Large intestine (tissue), 3 donors: ENCODE results near the gene SRGAP1. TPM values are rescaled to one million over a fixed set of nuclear protein-coding genes. Genes with fewer than 3 reads are reported as not detected.

Source experiments
- DNase-seq, 2 donors: peaks; one replicate each; pipeline versions ENCODE4 v3.0.0 to v3.0.0-alpha.2; 2013
- H3K27ac ChIP-seq: one replicate; pipeline ENCODE4 v1.5.1; 2013; ENCODE audit warnings: low read length
- H3K27me3 ChIP-seq: 2 replicates; pipeline ENCODE4 v1.6.1; 2013; ENCODE audit warnings: low read length; ENCODE audit not compliant: control insufficient read depth, insufficient read depth
- H3K36me3 ChIP-seq: 2 replicates; pipeline ENCODE4 v1.6.1; 2013; ENCODE audit warnings: low read length; ENCODE audit not compliant: control insufficient read depth, insufficient read depth
- H3K4me1 ChIP-seq: one replicate; pipeline ENCODE4 v1.6.1; 2013; ENCODE audit warnings: low read length; ENCODE audit not compliant: control insufficient read depth, insufficient read depth
- H3K4me3 ChIP-seq: one replicate; pipeline ENCODE4 v1.5.1; 2013; ENCODE audit warnings: low read length
- H3K9me3 ChIP-seq: one replicate; pipeline ENCODE4 v1.6.1; 2013; ENCODE audit warnings: mild to moderate bottlenecking, low read depth, low read length, moderate library complexity; ENCODE audit not compliant: control insufficient read depth
- WGBS: methylation state at CpG from one replicate; pipeline ENCODE4 v1.1.5; 2013; ENCODE audit warnings: low lambda C conversion rate; ENCODE audit not compliant: insufficient coverage; 5-methylcytosine and 5-hydroxymethylcytosine counted together
- polyA plus RNA-seq: library from polyadenylated mRNA; unstranded; fragments of 120-200 nt; gene quantifications from one replicate; pipeline ENCODE4 v1.2.1, GENCODE V29; 2013

The SRGAP1 gene
- polyA plus RNA-seq, 1 donor, result 8.6 TPM

DNA sequence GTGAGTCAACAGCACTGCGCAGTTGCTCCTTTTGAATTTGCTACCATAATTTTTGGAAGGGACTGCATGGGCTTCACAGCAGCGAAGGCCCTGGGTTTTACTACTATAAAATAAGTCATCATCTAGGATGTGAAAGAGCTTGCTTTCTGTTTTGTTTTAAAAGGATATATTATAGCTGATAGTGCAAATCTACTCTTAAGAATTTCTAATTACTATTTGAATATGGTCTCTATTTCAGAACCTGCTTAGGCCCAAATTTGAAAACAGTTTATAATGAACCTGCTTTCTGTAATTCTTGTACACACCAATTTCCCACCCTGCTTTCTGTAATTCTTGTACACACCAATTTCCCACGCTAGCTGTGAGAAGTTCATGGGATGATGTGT, 73.0 kb downstream of the SRGAP1 start:
- Histone ChIP-seq H3K4me3 (no peak overlapping the region), H3K9me3 (no peaks in the 10 kb centered on the region), H3K4me1 (peaks cover 41% of the 10 kb centered on the region), H3K27ac (peak overlapping the region; percentile 53), H3K36me3 (no peaks in the 10 kb centered on the region), H3K27me3 (no peaks in the 10 kb centered on the region)
- no peak for DNase-seq
- 100% methylated on average over 1 of the region's 3 CpGs for WGBS

DNA sequence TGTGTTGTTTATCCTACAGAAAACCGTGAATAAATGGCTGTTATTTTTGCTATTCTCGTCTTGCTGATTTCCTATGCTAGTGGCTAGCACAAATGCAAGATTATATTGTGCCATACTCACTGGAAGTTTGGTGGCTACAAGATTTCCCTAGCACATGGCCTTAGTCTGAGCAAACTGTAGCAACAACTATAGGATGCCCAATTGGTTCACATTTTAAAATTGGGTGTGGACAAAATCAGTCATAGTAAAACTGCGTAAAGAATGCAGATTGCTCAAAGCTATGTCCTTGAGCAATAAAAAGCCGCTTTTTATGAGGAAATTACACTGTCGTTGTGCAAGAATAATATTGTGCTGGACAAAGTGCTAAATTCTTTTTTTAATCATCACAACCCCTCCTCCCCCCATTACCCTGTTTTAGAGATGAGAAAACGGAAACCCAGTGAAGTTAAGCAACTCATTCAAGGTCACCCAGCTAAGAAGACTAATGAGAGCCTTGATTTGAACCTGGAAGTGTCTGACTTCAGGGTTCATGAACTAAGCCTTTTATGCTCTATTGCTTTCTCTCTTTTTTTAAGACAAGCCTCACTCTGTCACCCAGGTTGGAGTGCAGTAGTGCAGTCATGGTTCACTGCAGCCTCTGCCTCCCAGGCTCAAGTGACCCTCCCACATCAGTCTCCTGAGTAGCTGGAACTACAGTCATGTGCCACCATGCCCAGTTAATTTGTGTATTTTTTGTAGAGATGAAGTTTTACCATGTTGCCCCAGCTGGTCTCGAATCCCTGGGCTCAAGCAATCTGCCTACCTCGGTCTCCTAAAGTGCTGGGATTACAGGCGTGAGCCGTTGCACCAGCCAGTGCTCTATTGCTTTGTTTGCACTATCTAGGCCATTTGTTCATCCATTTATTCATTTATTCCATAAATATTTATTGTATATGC, 73.6 kb downstream of the SRGAP1 start:
- H3K4me1 ChIP-seq, result peaks cover 39% of the 10 kb centered on the region
- DNase-seq, result peak; percentile 88 to 96
- WGBS, result no CpG with 5 or more reads among the region's 10 CpGs

GRCh38 chr12:63918800-63919300, 74.3 kb downstream of the SRGAP1 start:
- H3K27ac ChIP-seq, result peak overlapping the region; percentile 86
- peaks cover 37% of the 10 kb centered on the region for H3K4me1 ChIP-seq
- no peak overlapping the region for H3K4me3 ChIP-seq
- WGBS, result 48% methylated on average over 3 of the region's 6 CpGs
- no peaks in the 10 kb centered on the region for H3K36me3 ChIP-seq
- no peaks in the 10 kb centered on the region for H3K9me3 ChIP-seq
- DNase-seq, result peak in 1 of 2 donors; percentile 49
- H3K27me3 ChIP-seq, result no peaks in the 10 kb centered on the region

More for the DNA sequence above, 73.6 kb downstream of the SRGAP1 start:
- no peaks in the 10 kb centered on the region for H3K27me3 ChIP-seq
- H3K9me3 ChIP-seq, result no peaks in the 10 kb centered on the region
- no peaks in the 10 kb centered on the region for H3K36me3 ChIP-seq
- H3K4me3 ChIP-seq, result no peak overlapping the region
- peak overlapping the region; percentile 86 for H3K27ac ChIP-seq

DNA sequence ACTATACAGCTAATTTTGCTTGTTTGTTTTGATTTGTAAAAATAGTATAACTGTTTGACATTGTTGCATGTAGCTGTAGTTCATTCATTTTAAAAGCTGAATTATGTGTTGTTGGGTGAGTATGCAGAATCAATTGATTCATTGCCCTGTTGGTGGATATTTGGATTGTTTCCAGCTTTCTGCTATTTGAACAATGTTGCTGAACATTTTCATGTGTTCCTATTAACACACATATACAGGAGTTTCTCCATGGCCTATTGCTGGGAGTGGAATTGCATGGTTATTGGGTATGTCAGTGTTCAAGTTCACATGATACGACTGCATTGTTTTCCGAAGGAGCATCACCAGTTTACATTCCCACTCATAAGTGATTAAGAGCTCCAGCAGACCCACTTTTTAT, 75.3 kb downstream of the SRGAP1 start:
- Histone ChIP-seq H3K27ac (peak overlapping the region; percentile 86), H3K4me1 (peaks cover 37% of the 10 kb centered on the region), H3K4me3 (no peak overlapping the region), H3K9me3 (no peaks in the 10 kb centered on the region), H3K36me3 (no peaks in the 10 kb centered on the region), H3K27me3 (no peaks in the 10 kb centered on the region)
- WGBS, result no CpG with 5 or more reads among the region's 2 CpGs
- no peak for DNase-seq

DNA sequence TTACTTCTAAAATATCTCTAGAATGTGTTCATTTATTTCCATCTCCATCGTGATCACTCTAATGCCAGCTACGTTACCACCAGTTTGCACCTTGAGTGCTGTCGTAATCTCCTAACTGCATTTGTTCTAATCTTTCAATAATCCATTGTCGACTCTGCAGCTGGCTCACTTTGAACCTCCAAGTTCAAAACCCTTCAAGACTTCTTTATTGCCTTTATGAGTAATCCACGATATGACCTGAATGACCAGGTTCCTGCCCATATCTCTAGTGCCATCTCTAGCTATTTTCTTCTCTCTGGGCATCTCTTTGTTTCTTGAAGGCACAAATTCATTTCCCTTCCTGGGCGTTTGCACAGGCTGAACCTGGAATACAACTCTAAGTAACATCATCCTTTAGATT, 76.7 kb downstream of the SRGAP1 start:
- Histone ChIP-seq H3K27me3 (no peaks in the 10 kb centered on the region), H3K36me3 (no peaks in the 10 kb centered on the region), H3K27ac (no peak overlapping the region), H3K9me3 (no peaks in the 10 kb centered on the region), H3K4me1 (peaks cover 27% of the 10 kb centered on the region), H3K4me3 (no peak overlapping the region)
- DNase-seq, result no peak
- 59% methylated on average over 3 of the region's 6 CpGs for WGBS

GRCh38 chr12:63922474-63922873, 78.0 kb downstream of the SRGAP1 start:
- no peak overlapping the region for H3K4me3 ChIP-seq
- no peak overlapping the region for H3K27ac ChIP-seq
- H3K27me3 ChIP-seq, result no peaks in the 10 kb centered on the region
- peaks cover 15% of the 10 kb centered on the region for H3K4me1 ChIP-seq
- no peaks in the 10 kb centered on the region for H3K36me3 ChIP-seq
- H3K9me3 ChIP-seq, result no peaks in the 10 kb centered on the region
- WGBS, result no CpG with 5 or more reads among the region's 1 CpG
- no peak for DNase-seq

DNA sequence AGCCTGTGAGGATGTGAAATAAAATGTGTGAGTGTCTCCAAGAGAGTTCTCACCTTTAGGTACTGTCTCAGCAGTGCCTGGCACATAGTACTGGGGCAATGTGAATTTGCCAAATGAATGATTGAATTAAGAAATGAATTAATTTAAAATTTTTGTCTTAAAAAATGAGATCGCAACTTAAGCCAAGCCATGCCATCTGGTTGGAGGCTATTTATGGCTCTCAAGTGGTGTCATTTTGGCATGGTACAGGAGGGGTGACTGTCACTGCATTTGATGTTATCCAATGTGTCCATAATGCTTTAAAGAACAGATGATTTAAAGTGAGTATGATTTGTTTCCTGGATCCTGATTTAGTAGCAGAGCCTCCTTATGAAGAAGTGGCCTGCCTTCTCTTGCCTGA, 80.3 kb downstream of the SRGAP1 start:
- H3K9me3 ChIP-seq, result no peaks in the 10 kb centered on the region
- no peaks in the 10 kb centered on the region for H3K36me3 ChIP-seq
- no peaks in the 10 kb centered on the region for H3K4me1 ChIP-seq
- no peak overlapping the region for H3K27ac ChIP-seq
- H3K27me3 ChIP-seq, result no peaks in the 10 kb centered on the region
- no CpG with 5 or more reads among the region's 1 CpG for WGBS
- no peak overlapping the region for H3K4me3 ChIP-seq
- no peak for DNase-seq

DNA sequence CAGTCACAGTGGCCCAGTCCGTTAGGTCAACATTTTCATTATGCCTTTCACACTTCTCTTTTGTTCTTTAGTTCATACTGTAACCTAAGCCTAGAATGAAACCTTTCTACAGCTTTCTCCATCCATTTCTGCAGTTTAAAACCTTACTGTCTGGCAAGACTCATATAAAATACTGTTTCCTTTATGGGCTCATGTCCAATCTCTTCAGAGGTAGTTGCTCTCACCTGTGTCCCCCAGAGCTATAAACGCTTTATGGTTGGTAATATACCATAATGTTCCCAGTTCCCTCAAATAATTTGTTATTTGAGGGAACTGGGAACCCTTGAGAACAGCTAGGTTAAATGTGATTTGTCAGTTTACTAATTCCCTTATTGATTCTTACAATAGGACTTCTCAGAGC, 83.0 kb downstream of the SRGAP1 start:
- Histone ChIP-seq H3K27ac (no peak overlapping the region), H3K9me3 (no peaks in the 10 kb centered on the region)

GRCh38 chr12:63928305-63928704, 83.8 kb downstream of the SRGAP1 start:
- WGBS, result 100% methylated on average over 1 of the region's 2 CpGs
- H3K27ac ChIP-seq, result no peak overlapping the region

More for the DNA sequence above, 83.0 kb downstream of the SRGAP1 start:
- no peak overlapping the region for H3K4me3 ChIP-seq
- DNase-seq, result no peak
- no peaks in the 10 kb centered on the region for H3K27me3 ChIP-seq
- no peaks in the 10 kb centered on the region for H3K4me1 ChIP-seq
- H3K36me3 ChIP-seq, result no peaks in the 10 kb centered on the region
- 86% methylated on average over 1 of the region's 2 CpGs for WGBS

GRCh38 chr12:63929426-63929825, 84.9 kb downstream of the SRGAP1 start:
- DNase-seq, result no peak
- H3K27ac ChIP-seq, result no peak overlapping the region
- WGBS, result 100% methylated on average over 1 of the region's 3 CpGs
- H3K4me3 ChIP-seq, result no peak overlapping the region
- H3K27me3 ChIP-seq, result no peaks in the 10 kb centered on the region
- no peaks in the 10 kb centered on the region for H3K36me3 ChIP-seq
- H3K9me3 ChIP-seq, result no peaks in the 10 kb centered on the region
- H3K4me1 ChIP-seq, result no peaks in the 10 kb centered on the region

More at GRCh38 chr12:63928305-63928704, 83.8 kb downstream of the SRGAP1 start:
- Histone ChIP-seq H3K36me3 (no peaks in the 10 kb centered on the region), H3K9me3 (no peaks in the 10 kb centered on the region), H3K4me1 (no peaks in the 10 kb centered on the region), H3K4me3 (no peak overlapping the region), H3K27me3 (no peaks in the 10 kb centered on the region)
- DNase-seq, result no peak
